GM20000 (cell line): Measurements from ENCODE around the gene HYI.
"Not testable (repeated sequence)": the region's sequence is repeated elsewhere in the genome, so short reads cannot be mapped to it uniquely, and the experiment has no call there.

Experiments
- DNase-seq: peaks from one replicate; pipeline ENCODE4 v3.0.0; 2012; ENCODE audit warnings: low spot score
- CTCF ChIP-seq: IDR thresholded peaks from 2 replicates; pipeline ENCODE4 v1.5.1; 2012; ENCODE audit warnings: mild to moderate bottlenecking, control low read depth; ENCODE audit errors: extremely low read depth, missing control alignments

The HYI gene

GRCh38 chr1:43488165-43488564, 34.4 kb upstream of the HYI start:
- TF ChIP-seq CTCF = no peak
- DNase-seq = no peak

- TF ChIP-seq CTCF = no peak
- DNase-seq = no peak
These were observed 30.6 kb upstream of the HYI start for GRCh38 chr1:43484367-43484766.

GRCh38 chr1:43482215-43482614, 28.5 kb upstream of the HYI start:
- no peak for DNase-seq
- no peak for TF ChIP-seq CTCF

GRCh38 chr1:43481491-43481890, 27.8 kb upstream of the HYI start:
- TF ChIP-seq CTCF = no peak
- DNase-seq = no peak

- DNase-seq = no peak
- TF ChIP-seq CTCF = no peak
These were observed 25.7 kb upstream of the HYI start for GRCh38 chr1:43479414-43479813.

GRCh38 chr1:43477716-43478115, 24.0 kb upstream of the HYI start:
- no peak for TF ChIP-seq CTCF

GRCh38 chr1:43475611-43476401, 22.1 kb upstream of the HYI start:
- DNase-seq = not testable (repeated sequence)

More at GRCh38 chr1:43477716-43478115, 24.0 kb upstream of the HYI start:
- DNase-seq = no peak

- DNase-seq = no peak
- no peak for TF ChIP-seq CTCF
These were observed 19.7 kb upstream of the HYI start for GRCh38 chr1:43473463-43473862.

GRCh38 chr1:43472463-43473151, 18.9 kb upstream of the HYI start:
- not testable (repeated sequence) for DNase-seq
